LNCAP (cell line): ENCODE measurements around the gene PHLDA3.

ENCODE experiments used
- CTCF ChIP-seq: fragments of 450-650 bp; IDR thresholded peaks from 2 replicates; pipeline ENCODE4 v1.5.1; 2017; ENCODE audit warnings: mild to moderate bottlenecking

Gene PHLDA3

GRCh38 chr1:201513498-201514243 lies 44.7 kb upstream of the PHLDA3 start:
- TF ChIP-seq CTCF = no peak

- no peak for TF ChIP-seq CTCF
These were observed 43.1 kb upstream of the PHLDA3 start for GRCh38 chr1:201511941-201512539.

- no peak for TF ChIP-seq CTCF
These were observed 42.5 kb upstream of the PHLDA3 start for GRCh38 chr1:201511396-201511940.

- TF ChIP-seq CTCF = no peak
These were observed 41.7 kb upstream of the PHLDA3 start for GRCh38 chr1:201510734-201511133.

- no peak for TF ChIP-seq CTCF
These were observed 40.8 kb upstream of the PHLDA3 start for GRCh38 chr1:201509601-201510374.

GRCh38 chr1:201508809-201509208 lies 39.8 kb upstream of the PHLDA3 start:
- TF ChIP-seq CTCF = no peak

- no peak for TF ChIP-seq CTCF
These were observed 38.3 kb upstream of the PHLDA3 start for GRCh38 chr1:201507360-201507675.
